ENCODE data around the gene STK38.

Gene STK38

DNA sequence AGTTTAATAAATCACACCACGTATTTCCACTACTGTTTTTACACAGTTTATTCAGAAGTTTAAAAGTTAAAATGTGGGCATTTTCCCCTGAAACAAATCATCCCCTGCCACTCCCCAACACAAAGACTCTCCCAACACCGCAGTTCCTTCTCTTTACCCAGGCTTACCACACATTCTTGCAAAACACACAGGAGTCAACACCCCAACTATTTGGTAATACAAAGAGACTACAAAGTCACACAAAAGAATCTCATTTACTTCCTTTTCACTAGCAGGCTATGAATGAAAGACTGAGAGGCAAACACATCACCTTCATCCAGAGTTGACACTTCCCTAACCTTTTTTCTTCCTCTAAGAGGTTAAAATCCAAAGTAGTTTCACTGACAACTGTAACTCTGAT, 53.4 kb downstream of the STK38 start:
- no peaks in the 10 kb centered on the region for H3F3A ChIP-seq (ENCODE audit: low read depth)
- H3K36me3 ChIP-seq (ENCODE audit: insufficient read depth, low read length), result peaks cover 57% of the 10 kb centered on the region; the same call in 1 of the 2 replicates
- H3K27me3 ChIP-seq (ENCODE audit: insufficient read depth, low read length, poor library complexity, severe bottlenecking), result no peaks in the 10 kb centered on the region
- H3K4me1 ChIP-seq (ENCODE audit: insufficient read depth, low read length, poor library complexity, severe bottlenecking), result no peaks in the 10 kb centered on the region
- H4K20me1 ChIP-seq (ENCODE audit: insufficient read depth, low read length, poor library complexity, severe bottlenecking), result peaks cover 3% of the 10 kb centered on the region
- no peaks in the 10 kb centered on the region for H3K79me2 ChIP-seq (ENCODE audit: insufficient read depth, low read length)
- H3K4me3 ChIP-seq (ENCODE audit: low read length, poor library complexity, severe bottlenecking), result no peak overlapping the region
- H3K9ac ChIP-seq (ENCODE audit: low read depth, low read length, poor library complexity, severe bottlenecking), result no peak overlapping the region
- TF ChIP-seq, protein P1, sequence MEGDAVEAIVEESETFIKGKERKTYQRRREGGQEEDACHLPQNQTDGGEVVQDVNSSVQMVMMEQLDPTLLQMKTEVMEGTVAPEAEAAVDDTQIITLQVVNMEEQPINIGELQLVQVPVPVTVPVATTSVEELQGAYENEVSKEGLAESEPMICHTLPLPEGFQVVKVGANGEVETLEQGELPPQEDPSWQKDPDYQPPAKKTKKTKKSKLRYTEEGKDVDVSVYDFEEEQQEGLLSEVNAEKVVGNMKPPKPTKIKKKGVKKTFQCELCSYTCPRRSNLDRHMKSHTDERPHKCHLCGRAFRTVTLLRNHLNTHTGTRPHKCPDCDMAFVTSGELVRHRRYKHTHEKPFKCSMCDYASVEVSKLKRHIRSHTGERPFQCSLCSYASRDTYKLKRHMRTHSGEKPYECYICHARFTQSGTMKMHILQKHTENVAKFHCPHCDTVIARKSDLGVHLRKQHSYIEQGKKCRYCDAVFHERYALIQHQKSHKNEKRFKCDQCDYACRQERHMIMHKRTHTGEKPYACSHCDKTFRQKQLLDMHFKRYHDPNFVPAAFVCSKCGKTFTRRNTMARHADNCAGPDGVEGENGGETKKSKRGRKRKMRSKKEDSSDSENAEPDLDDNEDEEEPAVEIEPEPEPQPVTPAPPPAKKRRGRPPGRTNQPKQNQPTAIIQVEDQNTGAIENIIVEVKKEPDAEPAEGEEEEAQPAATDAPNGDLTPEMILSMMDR (conservative IDR thresholded peaks at IDR 0.05; ENCODE audit: low read length), result no peak
- no peak for TF ChIP-seq EZH2phosphoT487 (IDR thresholded peaks at IDR 0.05; ENCODE audit: borderline replicate concordance)
- no peak overlapping the region for H2AFZ ChIP-seq (ENCODE audit: low read length)
- no peaks in the 10 kb centered on the region for H3K9me3 ChIP-seq (ENCODE audit: insufficient read depth, low read depth, low read length)
- H3K4me2 ChIP-seq (ENCODE audit: low read depth, low read length, poor library complexity, severe bottlenecking), result no peak overlapping the region
- no peaks in the 10 kb centered on the region for H3K9me2 ChIP-seq (replicated peaks; ENCODE audit: low read depth, low read length)

DNA sequence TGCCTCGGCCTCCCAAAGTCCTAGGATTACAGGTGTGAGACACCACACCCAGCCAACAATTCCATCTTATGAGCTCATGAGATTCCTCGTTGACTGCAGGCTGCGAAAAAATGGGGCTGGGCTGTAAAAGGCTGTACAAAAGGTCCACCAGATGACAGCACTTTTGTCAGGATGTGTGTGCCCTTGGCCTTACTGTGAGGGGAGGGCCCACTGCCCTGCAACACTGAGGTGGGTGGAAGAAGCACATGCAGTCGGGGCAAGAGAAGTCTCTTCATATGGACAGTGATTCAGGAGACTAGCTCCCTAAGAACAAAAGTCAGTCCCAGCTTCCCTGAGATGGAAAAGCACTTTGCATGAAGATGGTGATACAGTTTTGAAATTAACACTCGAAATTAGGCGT, 54.0 kb downstream of the STK38 start:
- H3F3A ChIP-seq (ENCODE audit: low read depth), result no peaks in the 10 kb centered on the region
- no peaks in the 10 kb centered on the region for H3K9me2 ChIP-seq (replicated peaks; ENCODE audit: low read depth, low read length)
- no peaks in the 10 kb centered on the region for H3K27me3 ChIP-seq (ENCODE audit: insufficient read depth, low read length, poor library complexity, severe bottlenecking)
- H4K20me1 ChIP-seq (ENCODE audit: insufficient read depth, low read length, poor library complexity, severe bottlenecking), result peaks cover 3% of the 10 kb centered on the region
- H2AFZ ChIP-seq (ENCODE audit: low read length), result no peak overlapping the region
- H3K36me3 ChIP-seq (ENCODE audit: insufficient read depth, low read length), result peaks cover 59% of the 10 kb centered on the region; the same call in 1 of the 2 replicates
- TF ChIP-seq EZH2phosphoT487 (IDR thresholded peaks at IDR 0.05; ENCODE audit: borderline replicate concordance), result no peak
- TF ChIP-seq, protein P1 (conservative IDR thresholded peaks at IDR 0.05; ENCODE audit: low read length), result no peak
- H3K4me1 ChIP-seq (ENCODE audit: insufficient read depth, low read length, poor library complexity, severe bottlenecking), result no peaks in the 10 kb centered on the region
- H3K79me2 ChIP-seq (ENCODE audit: insufficient read depth, low read length), result no peaks in the 10 kb centered on the region
- H3K4me3 ChIP-seq (ENCODE audit: low read length, poor library complexity, severe bottlenecking), result no peak overlapping the region
- H3K4me2 ChIP-seq (ENCODE audit: low read depth, low read length, poor library complexity, severe bottlenecking), result no peak overlapping the region
- H3K9ac ChIP-seq (ENCODE audit: low read depth, low read length, poor library complexity, severe bottlenecking), result no peak overlapping the region
- H3K9me3 ChIP-seq (ENCODE audit: insufficient read depth, low read depth, low read length), result no peaks in the 10 kb centered on the region

DNA sequence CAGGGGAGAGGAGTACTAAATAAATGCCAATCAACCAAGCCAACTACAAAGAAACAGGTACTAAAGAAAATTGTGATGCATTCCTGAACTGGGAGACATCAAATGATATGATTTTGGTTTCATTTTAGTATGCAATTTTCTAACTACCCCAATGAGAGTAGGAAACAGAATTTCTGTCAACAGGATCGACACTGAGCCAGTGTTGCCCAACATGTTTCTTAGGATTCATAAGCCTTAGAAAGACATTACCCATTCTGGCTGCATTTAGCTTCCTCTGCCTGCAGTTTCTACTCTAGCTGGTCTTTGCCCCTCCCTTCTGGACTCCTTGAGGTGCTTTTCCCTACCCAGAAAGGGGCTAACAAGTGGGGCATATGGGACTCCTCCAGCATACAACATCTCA, 54.7 kb downstream of the STK38 start:
- Histone ChIP-seq H3K4me1 (ENCODE audit: insufficient read depth, low read length, poor library complexity, severe bottlenecking) (no peaks in the 10 kb centered on the region), H3K27me3 (ENCODE audit: insufficient read depth, low read length, poor library complexity, severe bottlenecking) (no peaks in the 10 kb centered on the region), H3K36me3 (ENCODE audit: insufficient read depth, low read length) (peaks cover 60% of the 10 kb centered on the region; the same call in 1 of the 2 replicates), H3K9me2 (replicated peaks; ENCODE audit: low read depth, low read length) (no peaks in the 10 kb centered on the region), H3K4me3 (ENCODE audit: low read length, poor library complexity, severe bottlenecking) (no peak overlapping the region), H4K20me1 (ENCODE audit: insufficient read depth, low read length, poor library complexity, severe bottlenecking) (peaks cover 3% of the 10 kb centered on the region), H2AFZ (ENCODE audit: low read length) (no peak overlapping the region), H3K9ac (ENCODE audit: low read depth, low read length, poor library complexity, severe bottlenecking) (no peak overlapping the region), H3K79me2 (ENCODE audit: insufficient read depth, low read length) (no peaks in the 10 kb centered on the region), H3K9me3 (ENCODE audit: insufficient read depth, low read depth, low read length) (no peaks in the 10 kb centered on the region), H3K4me2 (ENCODE audit: low read depth, low read length, poor library complexity, severe bottlenecking) (no peak overlapping the region), H3F3A (ENCODE audit: low read depth) (no peaks in the 10 kb centered on the region)
- no peak for TF ChIP-seq EZH2phosphoT487 (IDR thresholded peaks at IDR 0.05; ENCODE audit: borderline replicate concordance)
- TF ChIP-seq, protein P1 (conservative IDR thresholded peaks at IDR 0.05; ENCODE audit: low read length), result no peak

Data from Loucy (cell line).